Activated CD8-positive, alpha-beta memory T cell treated with anti-CD3 and anti-CD28 coated beads, Interleukin-2, amount 50 U/mL, for 24 hours (primary cell): Measurements from ENCODE around the gene PARL.
"Not testable (repeated sequence)": the region's sequence is repeated elsewhere in the genome, so short reads cannot be mapped to it uniquely, and the experiment has no call there.

Experiments
- DNase-seq: peaks from one replicate; pipeline ENCODE4 v3.0.0-alpha.2; 2020; ENCODE audit errors: extremely low read depth

The PARL gene

GRCh38 chr3:183904833-183905780 lies 20.4 kb upstream of the PARL start:
- DNase-seq, result no peak

- no peak for DNase-seq
Observed at GRCh38 chr3:183898028-183898431, 13.3 kb upstream of the PARL start.

GRCh38 chr3:183897606-183898005 lies 12.9 kb upstream of the PARL start:
- DNase-seq, result no peak

- DNase-seq, result no peak
Observed at GRCh38 chr3:183896610-183897009, 11.9 kb upstream of the PARL start.

- no peak for DNase-seq
Observed at GRCh38 chr3:183896184-183896583, 11.5 kb upstream of the PARL start.

GRCh38 chr3:183895774-183896173 lies 11.1 kb upstream of the PARL start:
- DNase-seq, result no peak

- peak; percentile 3 for DNase-seq
Observed at GRCh38 chr3:183895296-183895695, 10.6 kb upstream of the PARL start.

DNA sequence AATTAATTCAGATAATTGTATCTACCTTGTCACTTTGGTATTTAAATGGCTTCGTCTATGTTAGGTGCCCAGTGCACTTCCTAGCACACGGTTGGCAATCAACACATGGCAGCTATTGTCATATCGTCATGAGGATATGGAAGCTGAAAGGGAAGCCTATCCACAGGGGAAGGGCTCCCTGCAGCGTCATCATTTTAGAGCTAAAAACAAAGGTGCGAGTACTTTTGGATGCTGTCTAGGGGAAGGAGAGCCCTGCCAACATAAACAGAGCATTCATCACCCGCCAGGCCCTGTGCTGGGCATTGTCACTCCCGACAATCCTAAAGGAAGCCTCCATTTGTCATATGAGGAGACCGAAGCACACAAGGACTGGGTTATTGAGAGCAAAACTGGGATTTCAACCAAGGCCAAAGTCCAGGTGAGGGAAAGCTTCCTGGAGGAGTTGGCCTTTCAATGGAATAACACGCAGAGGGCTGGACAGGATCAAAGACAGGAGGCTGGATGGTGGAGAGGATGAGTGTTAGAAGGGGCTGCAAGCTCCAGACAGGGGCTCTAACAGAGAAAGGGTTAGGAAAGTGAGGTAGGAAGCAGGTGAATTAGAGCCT lies 8.0 kb upstream of the PARL start:
- no peak for DNase-seq

GRCh38 chr3:183885766-183886165 lies 1.1 kb upstream of the PARL start:
- no peak for DNase-seq

GRCh38 chr3:183884097-183884426 lies 618 bp downstream of the PARL start:
- DNase-seq, result no peak

DNA sequence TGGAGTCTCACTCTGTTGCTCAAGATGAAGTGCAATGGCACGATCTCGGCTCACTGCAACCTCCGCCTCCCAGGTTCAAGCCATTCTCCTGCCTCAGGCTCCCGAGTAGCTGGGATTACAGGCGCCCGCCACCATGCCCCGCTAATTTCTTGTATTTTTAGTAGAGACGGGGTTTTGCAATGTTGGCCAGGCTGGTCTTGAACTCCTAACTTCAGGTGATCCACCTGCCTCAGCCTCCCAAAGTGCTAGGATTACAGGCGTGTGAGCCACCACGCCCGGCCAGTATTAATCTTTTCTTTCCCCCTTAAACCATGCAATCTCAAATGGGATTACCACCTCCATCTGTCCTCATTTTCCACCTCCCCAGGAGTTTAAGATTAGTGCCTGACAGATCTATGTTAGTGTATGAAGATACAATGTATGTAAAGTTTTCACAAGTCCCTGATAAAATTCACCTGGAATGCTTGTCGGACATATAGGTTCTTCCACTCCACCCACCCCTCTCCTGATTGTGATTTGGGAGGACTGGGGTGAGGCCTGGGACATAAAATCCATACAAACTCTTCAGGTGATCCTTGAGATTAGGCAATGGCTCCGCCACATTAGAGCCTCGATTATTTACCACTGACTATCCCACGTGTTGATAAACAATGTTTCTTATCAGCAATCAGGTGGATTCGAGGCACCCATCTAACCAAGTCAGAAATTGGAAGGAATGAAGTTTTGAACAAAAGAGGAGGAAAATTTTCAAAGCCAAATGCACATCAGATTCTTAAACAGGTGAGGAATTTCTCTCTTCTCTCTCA lies 1.2 kb downstream of the PARL start:
- DNase-seq, result no peak

DNA sequence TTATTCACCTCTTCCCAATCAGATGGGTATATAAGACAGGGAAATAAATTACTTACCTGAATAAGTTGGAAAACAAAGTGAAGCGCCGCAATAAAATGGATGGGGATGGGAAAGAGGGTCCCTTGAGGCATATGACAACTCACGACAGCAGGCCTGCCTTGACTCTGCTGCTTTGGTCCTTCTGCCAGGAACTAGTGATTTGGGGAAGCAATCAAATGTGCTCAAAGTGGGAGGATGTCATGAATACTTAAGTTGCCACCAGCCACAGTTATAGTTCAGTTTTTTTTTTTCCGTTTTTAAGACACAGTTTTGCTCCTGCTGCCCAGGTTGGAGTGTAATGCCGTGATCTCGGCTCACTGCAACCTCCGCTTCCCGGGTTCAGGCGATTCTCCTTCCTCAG lies 4.6 kb downstream of the PARL start:
- DNase-seq, result no peak

DNA sequence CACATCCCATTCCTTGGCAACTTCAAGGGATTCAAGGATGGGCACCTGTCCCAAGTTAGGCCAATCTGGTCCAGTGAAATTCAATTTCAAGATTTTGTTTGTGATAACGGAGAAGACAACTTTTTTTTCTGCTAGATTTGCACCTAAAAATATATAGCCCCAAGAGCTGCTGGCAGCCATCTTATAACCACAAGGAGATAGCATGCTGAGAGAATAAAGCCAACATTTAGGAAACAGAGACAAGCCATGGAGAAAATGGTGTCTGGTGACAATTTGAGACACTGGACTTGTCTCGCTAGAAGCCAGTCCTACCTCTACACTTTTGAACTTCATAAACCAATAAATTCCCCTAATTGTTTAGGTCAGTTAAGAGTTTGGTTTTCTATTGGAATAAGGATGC lies 5.4 kb downstream of the PARL start:
- DNase-seq, result no peak

DNA sequence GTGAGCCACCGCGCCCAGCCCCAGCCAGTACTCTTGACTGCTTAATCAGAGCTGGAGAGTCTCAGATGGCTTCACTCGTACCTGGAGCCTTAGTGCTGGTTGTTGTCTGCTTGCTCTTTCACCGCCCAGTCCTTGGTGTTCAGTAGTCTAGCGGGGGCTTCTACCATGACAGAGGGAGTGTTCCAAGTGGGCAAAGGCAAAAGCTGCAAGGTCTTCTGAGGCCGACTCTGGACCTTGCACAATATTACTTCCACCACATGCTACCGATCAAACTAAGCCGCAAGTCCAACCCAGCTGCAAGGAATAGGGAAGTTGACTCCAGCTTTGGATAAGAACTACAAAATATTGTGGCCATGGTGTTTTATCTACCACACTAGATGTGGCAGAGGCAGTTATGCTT lies 6.6 kb downstream of the PARL start:
- no peak for DNase-seq

DNA sequence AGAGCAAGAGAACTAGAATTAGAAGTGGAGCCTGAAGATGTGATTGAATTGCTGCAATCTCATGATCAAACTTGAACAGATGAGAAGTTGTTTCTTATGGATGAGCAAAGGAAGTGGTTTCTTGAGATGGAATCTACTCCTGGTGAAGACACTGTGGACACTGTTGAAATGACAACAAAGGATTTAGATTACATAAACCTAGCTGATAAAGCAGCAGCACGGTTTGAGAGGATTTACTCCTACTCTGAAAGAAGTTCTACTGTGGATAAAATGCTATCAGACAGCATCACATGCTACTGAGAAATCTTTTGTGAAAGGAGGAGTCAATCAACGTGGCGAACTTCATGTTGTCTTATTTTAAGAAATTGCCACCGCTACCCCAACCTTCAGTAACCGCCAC lies 7.5 kb downstream of the PARL start:
- DNase-seq, result not testable (repeated sequence)

- no peak for DNase-seq
Observed at GRCh38 chr3:183875411-183875810, 9.3 kb downstream of the PARL start.

DNA sequence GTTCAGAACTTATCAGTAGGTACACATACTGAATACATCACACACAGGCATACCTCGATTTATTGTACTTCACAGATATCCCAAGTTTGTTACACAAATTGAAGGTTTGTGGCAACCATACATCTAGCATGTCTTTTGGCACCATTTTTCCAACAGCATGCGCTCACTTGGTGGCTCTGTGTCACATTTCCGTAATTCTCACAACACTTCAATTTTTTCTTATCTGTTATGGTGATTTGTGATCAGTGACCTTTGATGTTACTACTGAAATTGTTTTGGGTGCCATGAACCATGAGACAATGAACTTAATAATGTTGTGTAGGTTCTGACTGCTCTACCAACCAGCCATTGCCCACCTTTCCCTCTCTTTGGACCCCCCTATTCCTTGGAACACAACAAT lies 10.8 kb downstream of the PARL start:
- no peak for DNase-seq

- DNase-seq, result no peak
Observed at GRCh38 chr3:183871541-183871940, 13.1 kb downstream of the PARL start.

- no peak for DNase-seq
Observed at GRCh38 chr3:183870563-183870962, 14.1 kb downstream of the PARL start.

DNA sequence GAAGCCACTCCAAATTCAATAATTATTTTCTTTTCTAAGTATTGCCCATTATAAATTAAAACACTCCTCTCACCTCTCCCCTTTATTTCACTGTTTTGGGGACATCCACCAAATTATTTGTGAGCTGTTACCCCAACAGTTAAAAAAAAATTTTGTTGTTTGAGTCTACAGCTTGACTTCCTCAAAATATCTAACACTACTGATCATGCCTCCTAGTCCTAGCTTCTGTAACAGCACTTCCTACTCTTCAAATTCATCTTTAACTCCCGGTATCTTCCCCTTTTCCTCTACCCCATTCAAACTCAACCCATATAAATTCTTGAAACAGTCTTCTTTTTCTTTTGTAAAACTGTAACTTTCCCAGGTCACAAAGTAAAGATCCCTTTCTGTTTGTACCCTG lies 15.9 kb downstream of the PARL start:
- DNase-seq, result no peak

DNA sequence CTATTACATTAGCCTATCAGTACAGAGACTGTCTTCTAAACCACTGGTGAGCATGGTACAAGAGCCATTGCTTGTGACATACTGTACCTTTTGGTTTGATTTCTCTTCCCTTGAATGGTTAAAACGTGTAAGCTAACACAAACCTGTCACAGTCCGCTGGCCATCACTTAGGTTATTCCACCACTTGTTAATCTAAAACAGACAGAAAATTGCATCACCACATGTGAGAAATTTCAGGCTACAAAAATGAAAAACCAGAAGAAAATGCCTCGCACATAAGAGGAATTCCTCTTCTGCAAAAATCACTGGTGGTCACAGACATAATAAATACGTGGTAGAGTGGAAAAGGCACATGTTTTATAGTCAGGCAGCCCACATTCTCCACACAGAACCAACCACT lies 22.1 kb downstream of the PARL start:
- DNase-seq, result no peak

DNA sequence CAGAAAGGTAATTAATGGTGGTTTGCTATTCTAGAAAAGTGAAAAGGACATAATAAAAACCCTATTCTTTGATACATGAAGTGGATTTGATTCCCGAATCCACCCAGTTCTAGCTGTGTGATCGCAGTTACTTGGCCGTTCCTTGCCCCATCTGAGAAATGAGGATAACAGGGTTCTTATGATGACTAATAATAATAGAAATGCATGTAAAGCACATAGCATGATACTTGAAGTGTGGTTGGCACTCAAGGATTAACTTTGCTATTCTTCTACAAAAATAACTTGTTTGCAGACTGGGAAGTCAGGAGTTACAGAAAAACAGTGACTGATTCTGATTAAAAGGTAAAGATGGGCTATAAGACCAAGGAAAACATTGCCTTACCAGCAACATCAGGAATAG lies 26.8 kb downstream of the PARL start:
- DNase-seq, result no peak
